HCT116 (cell line): ENCODE results near the gene MRM1. TPM values are rescaled to one million over a fixed set of nuclear protein-coding genes. Genes with fewer than 3 reads are reported as not detected.

Experiments
- ATAC-seq: fragments of 200-7000 bp; cut with Tn5 transposase; 2 replicates; pipeline ENCODE4 v1.9.1; 2020; ENCODE audit warnings: mild to moderate bottlenecking, moderate library complexity
- BruUV-seq: library from RNA; stranded (reverse); fragments of 400-500 nt; replicated peaks from 2 replicates; lab custom pipeline; 2021; lab: Mats Ljungman, UMichigan
- CTCF ChIA-PET: fragments of 300-600 bp; sonication (Branson Sonifier 250); formaldehyde crosslinking; loops from one replicate; lab custom pipeline; 2021; ENCODE audit warnings: antibody characterized with exemption; lab: Charles Lee
- POLR2A ChIA-PET: fragments of 300-600, 350-600 bp; sonication (Branson Sonifier 250); formaldehyde crosslinking; loops from one replicate; lab custom pipeline; 2021; ENCODE audit warnings: antibody characterized with exemption; lab: Charles Lee
- RAD21 ChIA-PET, 2 experiments: fragments of 300-600 bp; sonication (Branson Sonifier 250); formaldehyde crosslinking; loops; one replicate each; lab custom pipeline; 2023; ENCODE audit warnings: low total read pairs in 2 of 2; ENCODE audit not compliant: uncharacterized antibody in 2 of 2, unreplicated experiment in 2 of 2, low non-redundant PET in 1 of 2; lab: Charles Lee
- DNase-seq: peaks from one replicate; pipeline ENCODE4 v3.0.0-alpha.2; 2010; ENCODE audit warnings: low read depth, low spot score
- H2AFZ ChIP-seq: fragments of 200-600 bp; shearing (Covaris generic), sonication (generic); 2 replicates; pipeline ENCODE4 v1.6.1; 2017; ENCODE audit warnings: low read depth, mixed run types, mixed read lengths, antibody characterized with exemption, low read length; ENCODE audit not compliant: poor library complexity, severe bottlenecking
- H3K27ac ChIP-seq: 2 replicates; pipeline ENCODE4 v1.5.1; 2012; ENCODE audit warnings: low read depth, low read length
- H3K27me3 ChIP-seq: fragments of 200-600 bp; sonication (generic); 2 replicates; pipeline ENCODE4 v1.6.1; 2016; ENCODE audit warnings: mixed run types, low read length, mixed read lengths; ENCODE audit not compliant: insufficient read depth
- H3K36me3 ChIP-seq, 2 experiments: fragments of 200-500 bp in 1 of 2; fragments of 200-600 bp in 1 of 2; sonication (Bioruptor generic) in 1 of 2; sonication (generic) in 1 of 2; 2 replicates each; pipeline versions ENCODE4 v1.5.1 to v1.6.1; 2014 to 2016; ENCODE audit warnings: low read length in 2 of 2, inconsistent platforms in 1 of 2, mixed read lengths in 1 of 2, mixed run types in 1 of 2; ENCODE audit not compliant: insufficient read depth in 2 of 2, control insufficient read depth in 1 of 2
- H3K4me1 ChIP-seq, 2 experiments: fragments of 200-600 bp in 1 of 2; sonication (generic) in 1 of 2; 2 replicates each; pipeline versions ENCODE4 v1.5.1 to v1.6.1; 2012 to 2017; ENCODE audit warnings: low read length in 2 of 2, inconsistent platforms in 1 of 2, mild to moderate bottlenecking in 1 of 2, mixed read lengths in 1 of 2, mixed run types in 1 of 2, moderate library complexity in 1 of 2; ENCODE audit not compliant: insufficient read depth in 2 of 2, control insufficient read depth in 1 of 2
- H3K4me2 ChIP-seq: fragments of 200-600 bp; sonication (generic); 2 replicates; pipeline ENCODE4 v1.6.1; 2017; ENCODE audit warnings: mixed run types, low read length, mixed read lengths
- H3K4me3 ChIP-seq, 2 experiments: fragments of 200-600 bp in 1 of 2; sonication (generic) in 1 of 2; replicated peaks in 1 of 2; 2 replicates each; pipeline ENCODE4 v1.5.1; 2011 to 2016; ENCODE audit warnings: low read length in 2 of 2, control low read depth in 1 of 2, low read depth in 1 of 2, mild to moderate bottlenecking in 1 of 2, mixed read lengths in 1 of 2, mixed run types in 1 of 2
- H3K79me2 ChIP-seq: fragments of 200-600 bp; sonication (generic); 2 replicates; pipeline ENCODE4 v1.6.1; 2017; ENCODE audit warnings: mild to moderate bottlenecking, mixed run types, low read length, moderate library complexity, mixed read lengths; ENCODE audit not compliant: insufficient read depth
- H3K9ac ChIP-seq: fragments of 200-600 bp; sonication (generic); 2 replicates; pipeline ENCODE4 v1.6.1; 2016; ENCODE audit warnings: low read length, mixed read lengths
- H3K9me2 ChIP-seq: fragments of 200-600 bp; sonication (generic), shearing (Covaris generic); 2 replicates; pipeline ENCODE4 v1.6.1; 2017; ENCODE audit warnings: mixed run types, mild to moderate bottlenecking, moderate library complexity; ENCODE audit not compliant: insufficient read depth
- H3K9me3 ChIP-seq, 2 experiments: fragments of 200-500 bp in 1 of 2; fragments of 200-600 bp in 1 of 2; sonication (Bioruptor generic) in 1 of 2; sonication (generic) in 1 of 2; 2 replicates each; pipeline ENCODE4 v1.6.1; 2014 to 2017; ENCODE audit warnings: low read length in 2 of 2, mixed read lengths in 2 of 2, inconsistent platforms in 1 of 2, low read depth in 1 of 2, mild to moderate bottlenecking in 1 of 2, mixed run types in 1 of 2, moderate library complexity in 1 of 2; ENCODE audit not compliant: control insufficient read depth in 1 of 2, insufficient read depth in 1 of 2
- H4K20me1 ChIP-seq: fragments of 200-600 bp; sonication (generic), shearing (Covaris generic); 2 replicates; pipeline ENCODE4 v1.6.1; 2017; ENCODE audit warnings: mixed run types, mild to moderate bottlenecking, moderate library complexity; ENCODE audit not compliant: insufficient read depth
- EGR1 ChIP-seq: IDR thresholded peaks from 2 replicates; pipeline ENCODE4 v1.6.1; 2012; ENCODE audit warnings: low read depth
- EZH2 ChIP-seq: fragments of 200-600 bp; sonication (generic); IDR thresholded peaks from 2 replicates; pipeline ENCODE4 v1.6.1; 2017; ENCODE audit warnings: antibody characterized with exemption, mixed run types
- FOSL1 ChIP-seq: IDR thresholded peaks from 2 replicates; pipeline ENCODE4 v1.6.1; 2012; ENCODE audit warnings: low read depth
- POLR2AphosphoS5 ChIP-seq: IDR thresholded peaks from 2 replicates; pipeline ENCODE4 v1.6.1; 2011; ENCODE audit warnings: mild to moderate bottlenecking, low read depth, low read length, moderate library complexity
- SIN3A ChIP-seq: IDR thresholded peaks from 2 replicates; pipeline ENCODE4 v1.6.1; 2012; ENCODE audit warnings: low read depth
- SRF ChIP-seq: IDR thresholded peaks from 2 replicates; pipeline ENCODE4 v1.6.1; 2012; ENCODE audit warnings: low read depth
- ZNF274 ChIP-seq: fragments of 200-500 bp; sonication (Bioruptor generic); IDR thresholded peaks from 2 replicates; pipeline ENCODE4 v1.6.1; 2014; ENCODE audit warnings: mild to moderate bottlenecking, low read depth, low read length, inconsistent platforms
- intact Hi-C: fragments of 100-400 bp; cut with micrococcal nuclease; formaldehyde crosslinking; loops from 2 replicates; pipeline ENCODE4 v1.10.0; 2022
- total RNA-seq: library from RNA; stranded (reverse); gene quantifications from one replicate; pipeline ENCODE4 v1.2.1, GENCODE V29; 2021; ENCODE audit not compliant: unreplicated experiment
- TF ChIP-seq, protein P1 (sequence below), 3 experiments: fragments of 200-600 bp in 1 of 3; sonication (generic) in 1 of 3; IDR thresholded peaks in 2 of 3; conservative IDR thresholded peaks in 1 of 3; 2 replicates each; pipeline ENCODE4 v1.5.1; 2012 to 2017; ENCODE audit warnings: low read depth in 2 of 3, low read length in 2 of 3, antibody characterized with exemption in 1 of 3, borderline replicate concordance in 1 of 3, control low read depth in 1 of 3, mild to moderate bottlenecking in 1 of 3, mixed read lengths in 1 of 3, mixed run types in 1 of 3, moderate library complexity in 1 of 3; ENCODE audit not compliant: insufficient read depth in 1 of 3
- TF ChIP-seq, protein P2 (sequence below): IDR thresholded peaks from 2 replicates; pipeline ENCODE4 v1.6.1; 2012

The MRM1 gene
- total RNA-seq, 1 experiment from 2014 or later: 14.5 TPM

- H3K9ac ChIP-seq: no peak overlapping the region
- no peak overlapping the region for H3K27ac ChIP-seq
- TF ChIP-seq EZH2 (no peak), EGR1 (no peak), SIN3A (no peak), ZNF274 (no peak), FOSL1 (no peak), SRF (no peak), POLR2AphosphoS5 (no peak)
- TF ChIP-seq, protein P1, sequence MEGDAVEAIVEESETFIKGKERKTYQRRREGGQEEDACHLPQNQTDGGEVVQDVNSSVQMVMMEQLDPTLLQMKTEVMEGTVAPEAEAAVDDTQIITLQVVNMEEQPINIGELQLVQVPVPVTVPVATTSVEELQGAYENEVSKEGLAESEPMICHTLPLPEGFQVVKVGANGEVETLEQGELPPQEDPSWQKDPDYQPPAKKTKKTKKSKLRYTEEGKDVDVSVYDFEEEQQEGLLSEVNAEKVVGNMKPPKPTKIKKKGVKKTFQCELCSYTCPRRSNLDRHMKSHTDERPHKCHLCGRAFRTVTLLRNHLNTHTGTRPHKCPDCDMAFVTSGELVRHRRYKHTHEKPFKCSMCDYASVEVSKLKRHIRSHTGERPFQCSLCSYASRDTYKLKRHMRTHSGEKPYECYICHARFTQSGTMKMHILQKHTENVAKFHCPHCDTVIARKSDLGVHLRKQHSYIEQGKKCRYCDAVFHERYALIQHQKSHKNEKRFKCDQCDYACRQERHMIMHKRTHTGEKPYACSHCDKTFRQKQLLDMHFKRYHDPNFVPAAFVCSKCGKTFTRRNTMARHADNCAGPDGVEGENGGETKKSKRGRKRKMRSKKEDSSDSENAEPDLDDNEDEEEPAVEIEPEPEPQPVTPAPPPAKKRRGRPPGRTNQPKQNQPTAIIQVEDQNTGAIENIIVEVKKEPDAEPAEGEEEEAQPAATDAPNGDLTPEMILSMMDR (IDR thresholded peaks at IDR 0.05 in 2 of 3, conservative IDR thresholded peaks at IDR 0.05 in 1 of 3; ENCODE audit: borderline replicate concordance in 1 of 3, insufficient read depth in 1 of 3, low read depth in 2 of 3, low read length in 2 of 3): no peak
- TF ChIP-seq, protein P2, sequence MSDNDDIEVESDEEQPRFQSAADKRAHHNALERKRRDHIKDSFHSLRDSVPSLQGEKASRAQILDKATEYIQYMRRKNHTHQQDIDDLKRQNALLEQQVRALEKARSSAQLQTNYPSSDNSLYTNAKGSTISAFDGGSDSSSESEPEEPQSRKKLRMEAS: no peak
- H2AFZ ChIP-seq: no peak overlapping the region
- H3K36me3 ChIP-seq: no peaks in the 10 kb centered on the region
- no peaks in the 10 kb centered on the region for H3K27me3 ChIP-seq
- no peaks in the 10 kb centered on the region for H4K20me1 ChIP-seq
- H3K79me2 ChIP-seq: no peaks in the 10 kb centered on the region
- intact Hi-C loops: no loop called here
- no peaks in the 10 kb centered on the region for H3K9me3 ChIP-seq
- BruUV-seq: no TSS peak
- H3K4me3 ChIP-seq: no peak overlapping the region
- no peak overlapping the region for H3K4me2 ChIP-seq
- ChIA-PET POLR2A (no interaction called here), RAD21 (no interaction called here), CTCF (interaction anchor here (0.6 kb wide), 1 partner anchor 13 kb away, joined by 4 read pairs; no protein-coding TSS in a partner anchor)
- H3K4me1 ChIP-seq: peaks cover 0 to 7% of the 10 kb centered on the region in 2 experiments; a peak in 2 of 4 replicates
- H3K9me2 ChIP-seq: no peaks in the 10 kb centered on the region
- ATAC-seq (no peak), DNase-seq (no peak)
Observed at GRCh38 chr17:36616061-36617029, 15.0 kb downstream of the MRM1 start.
